T-helper 17 cell (primary cell): ENCODE data around the gene CDK5RAP2. TPM values are rescaled to one million over a fixed set of nuclear protein-coding genes. Genes with fewer than 3 reads are reported as not detected.

Experiments used
- ATAC-seq: fragments of 150-1000 bp; cut with Tn5 transposase; 2 replicates; pipeline ENCODE4 v1.10.0; 2021; ENCODE audit warnings: mild to moderate bottlenecking, moderate library complexity
- DNase-seq, 3 donors: peaks; one replicate each; pipeline versions ENCODE4 v3.0.0 to v3.0.0-alpha.2; 2020 to 2021
- H3K9me3 ChIP-seq: one replicate; pipeline ENCODE4 v1.7.0; 2013; ENCODE audit warnings: low read length, mild to moderate bottlenecking; ENCODE audit not compliant: control insufficient read depth, poor library complexity, severe bottlenecking
- H3K27ac Mint-ChIP-seq: one replicate; pipeline ENCODE4 v1.8.0; 2022; ENCODE audit warnings: mild to moderate bottlenecking, moderate library complexity, mixed read lengths
- H3K27me3 Mint-ChIP-seq: one replicate; pipeline ENCODE4 v1.8.0; 2022; ENCODE audit warnings: mixed read lengths
- H3K36me3 Mint-ChIP-seq: one replicate; pipeline ENCODE4 v1.8.0; 2022; ENCODE audit warnings: low read depth, mixed read lengths
- H3K4me1 Mint-ChIP-seq: one replicate; pipeline ENCODE4 v1.8.0; 2022; ENCODE audit warnings: mild to moderate bottlenecking, mixed read lengths
- H3K4me3 Mint-ChIP-seq: one replicate; pipeline ENCODE4 v1.8.0; 2022; ENCODE audit warnings: mild to moderate bottlenecking, moderate library complexity, mixed read lengths
- total RNA-seq, 4 donors: library from RNA in 2 of 4; stranded (reverse) in 2 of 4; gene quantifications; one replicate each; pipeline ENCODE4 v1.2.3 and lab custom pipeline; 2022 to 2026

CDK5RAP2 gene
- total RNA-seq, 2 donors from 2014 or later = 59.5 to 68.1 TPM

- ATAC-seq (no peak), DNase-seq (no peak)
- H3K9me3 ChIP-seq = no peaks in the 10 kb centered on the region
- no peak overlapping the region for H3K27ac Mint-ChIP-seq
- H3K4me1 Mint-ChIP-seq = peaks cover 2% of the 10 kb centered on the region
- peaks cover 16% of the 10 kb centered on the region for H3K36me3 Mint-ChIP-seq
- H3K27me3 Mint-ChIP-seq = no peaks in the 10 kb centered on the region
- no peak overlapping the region for H3K4me3 Mint-ChIP-seq
Measured at GRCh38 chr9:120454467-120454866, 125.5 kb downstream of the CDK5RAP2 start.

DNA sequence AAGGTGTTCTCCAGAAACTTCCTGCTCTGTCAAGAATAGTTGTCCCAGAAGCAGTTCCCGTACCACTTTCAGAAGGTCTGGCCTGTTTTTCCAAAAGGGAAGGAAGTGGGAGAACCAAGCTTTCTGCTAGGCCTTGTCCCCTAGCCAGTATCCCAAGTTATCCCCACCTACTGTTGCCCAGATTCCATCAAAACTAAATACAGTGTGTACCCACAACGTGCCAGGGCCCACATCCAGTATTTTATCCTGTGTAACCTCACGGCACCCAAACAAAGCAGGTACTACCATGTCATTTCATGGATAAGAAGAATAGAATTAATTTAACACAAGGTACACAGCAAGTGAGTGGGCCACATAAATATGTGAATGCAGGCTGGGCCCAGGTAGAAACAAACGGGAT is 126.2 kb downstream of the CDK5RAP2 start:
- no peaks in the 10 kb centered on the region for H3K9me3 ChIP-seq
- Mint-ChIP-seq H3K27ac (no peak overlapping the region), H3K36me3 (peaks cover 22% of the 10 kb centered on the region), H3K4me3 (no peak overlapping the region), H3K4me1 (peaks cover 5% of the 10 kb centered on the region), H3K27me3 (no peaks in the 10 kb centered on the region)
- ATAC-seq = no peak
- no peak for DNase-seq

GRCh38 chr9:120452631-120453030 is 127.3 kb downstream of the CDK5RAP2 start:
- Mint-ChIP-seq H3K27ac (no peak overlapping the region), H3K36me3 (peaks cover 22% of the 10 kb centered on the region), H3K4me1 (peaks cover 14% of the 10 kb centered on the region), H3K27me3 (no peaks in the 10 kb centered on the region), H3K4me3 (no peak overlapping the region)
- ATAC-seq (no peak), DNase-seq (no peak)
- H3K9me3 ChIP-seq = no peaks in the 10 kb centered on the region

- no peak for DNase-seq
- no peaks in the 10 kb centered on the region for H3K27me3 Mint-ChIP-seq
- no peak overlapping the region for H3K4me3 Mint-ChIP-seq
- no peak overlapping the region for H3K27ac Mint-ChIP-seq
- H3K36me3 Mint-ChIP-seq = peaks cover 24% of the 10 kb centered on the region
- H3K9me3 ChIP-seq = no peaks in the 10 kb centered on the region
- ATAC-seq = no peak
- H3K4me1 Mint-ChIP-seq = peaks cover 23% of the 10 kb centered on the region
Measured at GRCh38 chr9:120450916-120451315, 129.1 kb downstream of the CDK5RAP2 start.

GRCh38 chr9:120449566-120449965 is 130.4 kb downstream of the CDK5RAP2 start:
- peaks cover 23% of the 10 kb centered on the region for H3K4me1 Mint-ChIP-seq
- DNase-seq (no peak), ATAC-seq (no peak)
- H3K27ac Mint-ChIP-seq = no peak overlapping the region
- no peak overlapping the region for H3K4me3 Mint-ChIP-seq
- H3K36me3 Mint-ChIP-seq = peaks cover 18% of the 10 kb centered on the region
- H3K9me3 ChIP-seq = no peaks in the 10 kb centered on the region
- H3K27me3 Mint-ChIP-seq = no peaks in the 10 kb centered on the region

GRCh38 chr9:120447959-120448500 is 131.9 kb downstream of the CDK5RAP2 start:
- Mint-ChIP-seq H3K4me3 (no peak overlapping the region), H3K4me1 (peaks cover 23% of the 10 kb centered on the region), H3K27ac (no peak overlapping the region), H3K27me3 (no peaks in the 10 kb centered on the region), H3K36me3 (peaks cover 21% of the 10 kb centered on the region)
- H3K9me3 ChIP-seq = no peaks in the 10 kb centered on the region
- DNase-seq (no peak), ATAC-seq (no peak)

DNA sequence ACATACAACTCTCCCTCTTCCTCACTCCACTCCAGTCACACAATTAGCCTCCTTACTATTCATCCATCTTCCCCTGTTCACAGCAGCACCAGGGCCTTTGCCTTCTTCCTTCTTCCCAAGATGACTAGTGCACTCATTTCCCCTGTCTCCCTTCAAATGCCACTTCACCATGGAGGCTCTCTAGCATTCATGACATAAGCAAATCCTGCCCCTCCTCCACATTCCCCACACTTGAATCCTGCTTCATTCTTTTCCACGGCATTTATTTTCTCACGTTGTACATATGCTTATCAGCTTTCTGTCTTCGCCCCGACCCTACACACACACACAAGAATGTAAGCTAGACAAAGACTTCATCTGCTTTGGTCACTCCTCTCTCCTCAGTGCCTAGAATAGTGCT is 133.3 kb downstream of the CDK5RAP2 start:
- Mint-ChIP-seq H3K27me3 (no peaks in the 10 kb centered on the region), H3K4me3 (peak overlapping the region; percentile 13), H3K27ac (peak overlapping the region; percentile 19), H3K36me3 (peaks cover 25% of the 10 kb centered on the region), H3K4me1 (peaks cover 23% of the 10 kb centered on the region)
- DNase-seq (no peak), ATAC-seq (no peak)
- no peaks in the 10 kb centered on the region for H3K9me3 ChIP-seq

DNA sequence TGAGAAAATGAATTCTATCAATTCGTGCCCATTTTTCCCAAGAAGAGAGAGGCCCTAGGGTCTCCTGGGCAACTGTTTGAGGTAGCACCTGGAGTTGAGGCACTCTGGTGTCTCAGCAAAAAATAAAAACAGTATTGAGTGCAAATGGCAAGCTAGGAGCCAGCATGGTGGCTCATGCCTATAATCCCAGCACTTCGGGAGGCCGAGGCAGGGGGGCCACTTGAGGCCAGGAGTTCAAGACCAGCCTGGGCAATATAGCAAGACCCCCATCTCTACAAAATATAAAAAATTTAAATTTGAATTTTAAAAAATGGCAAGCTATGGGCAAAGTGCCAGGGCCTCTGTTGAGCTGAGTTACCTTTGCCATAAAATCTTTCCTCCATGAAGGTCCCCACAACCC is 136.0 kb downstream of the CDK5RAP2 start:
- H3K9me3 ChIP-seq = no peaks in the 10 kb centered on the region
- peaks cover 31% of the 10 kb centered on the region for H3K4me1 Mint-ChIP-seq
- no peak for ATAC-seq
- H3K4me3 Mint-ChIP-seq = no peak overlapping the region
- no peak for DNase-seq
- peak overlapping the region; percentile 69 for H3K27ac Mint-ChIP-seq
- peaks cover 32% of the 10 kb centered on the region for H3K36me3 Mint-ChIP-seq
- H3K27me3 Mint-ChIP-seq = no peaks in the 10 kb centered on the region

DNA sequence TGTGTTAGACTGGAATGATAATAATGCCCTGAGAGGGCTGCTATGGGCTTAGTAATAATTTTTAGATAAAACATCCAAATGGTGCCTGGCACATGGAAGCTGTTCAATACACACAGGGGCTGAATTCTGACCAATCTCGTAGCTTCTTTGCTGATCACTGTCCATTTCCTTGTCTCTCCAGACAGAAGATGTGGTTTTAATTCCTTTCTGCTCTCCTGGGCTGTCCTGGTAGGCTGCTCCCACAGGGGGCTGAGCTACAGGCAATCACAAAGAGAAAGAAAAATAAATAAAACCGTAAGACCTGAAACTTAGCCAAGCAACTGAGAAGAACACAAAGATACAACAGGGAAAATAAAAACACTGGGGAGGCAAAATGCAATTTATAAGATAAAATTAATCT is 136.5 kb downstream of the CDK5RAP2 start:
- no peak for DNase-seq

DNA sequence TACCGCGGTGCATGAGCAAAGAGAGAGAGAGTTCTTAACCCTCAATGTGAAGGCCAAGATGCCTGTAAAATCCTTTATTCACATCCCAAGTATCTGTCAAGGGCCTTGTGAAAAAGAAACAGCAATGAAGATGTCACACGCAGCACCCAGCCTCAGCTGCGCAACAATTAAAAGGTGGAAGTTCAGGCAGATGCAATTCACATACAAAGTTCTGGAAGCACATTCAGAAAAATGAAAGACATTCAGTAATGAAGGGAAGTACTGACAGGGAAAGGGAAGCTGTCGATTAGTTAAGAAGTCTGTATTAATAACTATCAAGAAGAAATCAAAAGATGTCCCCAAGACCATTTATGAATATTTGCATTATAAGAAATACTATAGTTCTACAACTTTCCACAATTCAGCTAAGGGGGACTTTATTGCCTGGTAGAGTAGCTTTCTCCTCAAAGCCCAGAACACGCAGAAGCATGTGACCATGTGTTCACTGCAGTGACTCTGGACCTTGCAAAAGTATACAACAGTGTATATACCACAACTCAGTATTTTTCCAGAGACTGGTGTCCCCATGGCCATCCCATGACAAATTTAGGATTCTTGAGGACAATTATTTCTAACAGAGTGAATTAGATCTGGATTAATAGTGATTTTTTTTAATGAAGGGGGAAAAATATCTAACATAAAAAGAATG is 137.5 kb downstream of the CDK5RAP2 start:
- DNase-seq = no peak
- Mint-ChIP-seq H3K27ac (no peak overlapping the region), H3K36me3 (peaks cover 27% of the 10 kb centered on the region), H3K4me3 (no peak overlapping the region), H3K27me3 (no peaks in the 10 kb centered on the region), H3K4me1 (peaks cover 30% of the 10 kb centered on the region)
- H3K9me3 ChIP-seq = no peaks in the 10 kb centered on the region
- ATAC-seq = no peak

More for the DNA sequence above, 136.5 kb downstream of the CDK5RAP2 start:
- no peak overlapping the region for H3K4me3 Mint-ChIP-seq
- H3K9me3 ChIP-seq = no peaks in the 10 kb centered on the region
- peaks cover 32% of the 10 kb centered on the region for H3K4me1 Mint-ChIP-seq
- peaks cover 28% of the 10 kb centered on the region for H3K36me3 Mint-ChIP-seq
- no peak for ATAC-seq
- H3K27me3 Mint-ChIP-seq = no peaks in the 10 kb centered on the region
- peak overlapping the region; percentile 69 for H3K27ac Mint-ChIP-seq

DNA sequence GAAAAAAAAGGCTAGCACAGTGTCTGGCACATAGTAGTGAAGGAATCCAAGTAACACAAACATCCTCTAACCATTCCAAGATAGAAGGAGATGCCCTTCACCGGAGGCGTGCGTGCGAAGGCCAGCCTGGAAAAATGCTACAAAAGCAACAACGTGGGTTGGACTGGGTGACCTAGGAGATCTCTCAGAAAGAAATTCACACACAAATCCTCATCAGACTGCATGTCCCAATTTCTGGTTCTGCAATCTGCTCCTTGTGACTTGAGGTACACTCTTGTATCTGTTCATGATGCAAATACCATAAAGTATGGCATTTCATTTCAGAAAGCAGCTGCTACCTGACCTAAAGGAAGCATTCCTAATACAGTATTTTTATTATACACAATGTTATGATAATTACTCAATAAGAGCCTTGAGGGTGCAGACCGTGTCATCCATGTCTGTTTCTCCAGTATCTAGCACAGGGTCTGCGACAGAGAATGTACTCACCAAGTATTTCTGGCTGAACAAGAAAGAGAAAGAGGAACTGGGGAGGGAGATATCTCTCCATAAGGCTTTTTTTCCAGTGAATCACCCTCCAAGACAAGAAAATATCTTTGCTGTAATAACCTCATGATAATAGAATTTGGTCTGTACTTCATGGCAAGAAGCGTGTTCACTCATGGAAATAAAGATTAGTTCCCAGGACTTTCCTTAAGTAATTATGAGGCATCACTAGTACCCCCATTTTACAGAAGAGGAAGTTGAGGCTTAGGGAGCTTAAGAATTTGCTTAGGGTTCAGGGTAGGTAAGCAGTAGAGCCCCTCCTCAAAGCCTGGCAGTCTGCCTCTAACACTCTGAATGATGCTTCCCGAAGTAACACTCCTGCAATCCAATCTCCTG is 138.3 kb downstream of the CDK5RAP2 start:
- Mint-ChIP-seq H3K4me1 (peaks cover 25% of the 10 kb centered on the region), H3K27me3 (no peaks in the 10 kb centered on the region), H3K27ac (no peak overlapping the region), H3K4me3 (no peak overlapping the region), H3K36me3 (peaks cover 25% of the 10 kb centered on the region)
- DNase-seq (no peak), ATAC-seq (no peak)
- no peaks in the 10 kb centered on the region for H3K9me3 ChIP-seq

DNA sequence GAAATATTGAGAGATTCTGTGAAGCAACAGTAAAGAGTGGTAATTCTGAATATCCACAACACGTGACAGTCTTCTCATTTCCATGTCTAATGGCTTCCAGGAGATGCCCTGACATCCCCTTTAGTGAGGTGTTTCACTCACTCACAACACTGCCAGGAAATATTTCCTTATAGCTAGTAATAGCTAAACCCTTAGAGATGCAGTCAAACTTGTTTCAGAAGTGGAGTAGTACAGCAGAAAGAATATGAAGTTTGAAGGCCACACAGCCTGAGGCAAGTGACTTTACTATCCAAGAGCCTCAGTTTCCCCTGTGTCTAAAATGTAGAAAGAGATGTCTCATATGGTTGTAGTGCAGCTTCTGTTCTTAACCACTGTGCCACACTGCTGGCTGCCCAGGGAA is 139.2 kb downstream of the CDK5RAP2 start:
- Mint-ChIP-seq H3K27me3 (no peaks in the 10 kb centered on the region), H3K36me3 (peaks cover 22% of the 10 kb centered on the region), H3K27ac (no peak overlapping the region), H3K4me3 (no peak overlapping the region), H3K4me1 (peaks cover 21% of the 10 kb centered on the region)
- ATAC-seq (no peak), DNase-seq (no peak)
- H3K9me3 ChIP-seq = no peaks in the 10 kb centered on the region

DNA sequence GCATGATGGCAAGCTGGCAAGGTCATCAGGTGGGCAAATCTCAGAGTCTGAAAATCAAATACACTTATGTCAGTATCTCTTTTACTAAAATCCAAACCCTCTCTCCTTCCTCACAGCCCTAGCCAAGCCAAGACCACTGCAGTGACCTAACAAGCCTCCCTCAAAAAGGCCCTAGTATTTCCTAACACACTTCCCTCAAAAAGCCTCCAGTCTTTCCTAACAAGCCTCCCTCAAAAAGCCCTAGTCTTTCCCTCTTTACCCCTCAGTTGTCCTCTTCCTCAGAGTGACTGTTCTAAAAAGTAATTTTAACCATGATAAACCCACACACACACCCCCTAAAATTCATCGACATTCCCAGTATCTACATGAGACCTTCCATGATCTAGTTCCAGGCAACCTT is 140.0 kb downstream of the CDK5RAP2 start:
- H3K9me3 ChIP-seq = no peaks in the 10 kb centered on the region
- H3K36me3 Mint-ChIP-seq = peaks cover 22% of the 10 kb centered on the region
- DNase-seq (no peak), ATAC-seq (no peak)
- no peaks in the 10 kb centered on the region for H3K27me3 Mint-ChIP-seq
- H3K27ac Mint-ChIP-seq = no peak overlapping the region
- H3K4me3 Mint-ChIP-seq = no peak overlapping the region
- H3K4me1 Mint-ChIP-seq = peaks cover 21% of the 10 kb centered on the region
